Measurements from ENCODE around the gene PCBP1. TPM values are rescaled to one million over a fixed set of nuclear protein-coding genes. Genes with fewer than 3 reads are reported as not detected.

The PCBP1 gene
- total and polyA plus RNA-seq, 9 of the 15 experiments (the other 6 are each of a cell fraction or from before 2014, with no cell fraction given): 19.2 to 407 (median 78.1) TPM

GRCh38 chr2:70089983-70090525, 2.8 kb downstream of the PCBP1 start (continued):
- TF ChIP-seq BCLAF1 (IDR thresholded peaks at IDR 0.05; ENCODE audit: borderline replicate concordance in 1 of 2, control insufficient read depth in 1 of 2, low read depth in 2 of 2, low read length in 1 of 2) (0 out of 4 replicates have a peak, but pooled peaks of 1 of the 2 experiments have one; percentile 32), RUNX1 (IDR thresholded peaks at IDR 0.05; ENCODE audit: low read depth) (no peak), SMARCC2 (IDR thresholded peaks at IDR 0.05; ENCODE audit: low read depth) (no peak), MTA3 (IDR thresholded peaks at IDR 0.05; ENCODE audit: borderline replicate concordance) (peak; percentile 57; the same call in 1 of the 2 replicates), ZNF354B (CRISPR knock-in tag; IDR thresholded peaks at IDR 0.05) (no peak), POLR2AphosphoS2 (IDR thresholded peaks at IDR 0.05; ENCODE audit: low read length) (0 out of 2 replicates have a peak, but pooled peaks have one; percentile 1), MTF1 (CRISPR knock-in tag; IDR thresholded peaks at IDR 0.05; ENCODE audit: borderline replicate concordance) (no peak), ZNF589 (CRISPR knock-in tag; IDR thresholded peaks at IDR 0.05; ENCODE audit: low read depth) (no peak), HES1 (IDR thresholded peaks at IDR 0.05; ENCODE audit: low read depth) (no peak), ETS1 (conservative IDR thresholded peaks at IDR 0.05; ENCODE audit: control insufficient read depth, low read depth, low read length) (no peak), SMAD4 (CRISPR knock-in tag; conservative IDR thresholded peaks at IDR 0.05) (no peak), ATF7 (IDR thresholded peaks at IDR 0.05) (no peak), SIN3A (IDR thresholded peaks at IDR 0.05; ENCODE audit: borderline replicate concordance in 2 of 2, control insufficient read depth in 1 of 2, low read depth in 2 of 2, low read length in 2 of 2) (no peak), MEF2A (IDR thresholded peaks at IDR 0.05; ENCODE audit: control insufficient read depth, low read depth, low read length) (no peak), POLR2A (conservative IDR thresholded peaks at IDR 0.05) (peak; percentile 54), BACH1 (tag; IDR thresholded peaks at IDR 0.05) (0 out of 2 replicates have a peak, but pooled peaks have one; percentile 37), LCOR (CRISPR knock-in tag; IDR thresholded peaks at IDR 0.05) (no peak), ZNF146 (CRISPR knock-in tag; IDR thresholded peaks at IDR 0.05; ENCODE audit: unreplicated experiment) (no peak), SMAD3 (CRISPR knock-in tag; conservative IDR thresholded peaks at IDR 0.05) (no peak), NCOR1 (IDR thresholded peaks at IDR 0.05) (0 out of 2 replicates have a peak, but pooled peaks have one; percentile 7), ATF1 (CRISPR knock-in tag; IDR thresholded peaks at IDR 0.05) (no peak), ATF1 (tag; IDR thresholded peaks at IDR 0.05) (0 out of 2 replicates have a peak, but pooled peaks have one; percentile 7), ZBTB26 (CRISPR knock-in tag; IDR thresholded peaks at IDR 0.05) (no peak)

Measured in K562 (cell line).